GM04503 (cell line): ENCODE results near the gene RPLP2.

ENCODE experiments used
- DNase-seq: peaks from one replicate; pipeline ENCODE4 v3.0.0-alpha.2; 2012; ENCODE audit warnings: low read depth

The RPLP2 gene

GRCh38 chr11:836700-837099 is 26.9 kb downstream of the RPLP2 start:
- no peak for DNase-seq

GRCh38 chr11:837189-837989 is 27.6 kb downstream of the RPLP2 start:
- no peak for DNase-seq

GRCh38 chr11:837990-838307 is 28.2 kb downstream of the RPLP2 start:
- no peak for DNase-seq

- DNase-seq: no peak
Measured at GRCh38 chr11:838441-839279, 28.9 kb downstream of the RPLP2 start.

GRCh38 chr11:839280-839623 is 29.5 kb downstream of the RPLP2 start:
- no peak for DNase-seq

- DNase-seq: no peak
Measured at GRCh38 chr11:839875-840617, 30.3 kb downstream of the RPLP2 start.

- DNase-seq: no peak
Measured at GRCh38 chr11:841981-842369, 32.2 kb downstream of the RPLP2 start.

- DNase-seq: no peak
Measured at GRCh38 chr11:842370-843002, 32.7 kb downstream of the RPLP2 start, which contains the start of the genes POLR2L and TSPAN4. Gene POLR2L, minus strand, starts transcription at chr11:842529. Its CDS starts 21 bp downstream, at chr11:842508. Gene TSPAN4, plus strand, starts transcription at chr11:842852. Its CDS starts 7,453 bp downstream, at chr11:850305.

- no peak for DNase-seq
Measured at GRCh38 chr11:843086-843734, 33.4 kb downstream of the RPLP2 start.

- peak; percentile 92 for DNase-seq
Measured at GRCh38 chr11:843818-844692, 34.3 kb downstream of the RPLP2 start.

GRCh38 chr11:844693-845644 is 35.2 kb downstream of the RPLP2 start:
- peak; percentile 72 for DNase-seq

GRCh38 chr11:845872-846495 is 36.2 kb downstream of the RPLP2 start:
- no peak for DNase-seq

GRCh38 chr11:846496-847098 is 36.8 kb downstream of the RPLP2 start:
- DNase-seq: no peak

GRCh38 chr11:847876-848275 is 38.1 kb downstream of the RPLP2 start:
- no peak for DNase-seq

GRCh38 chr11:848380-848931 is 38.7 kb downstream of the RPLP2 start:
- no peak for DNase-seq

GRCh38 chr11:849104-849824 is 39.5 kb downstream of the RPLP2 start:
- DNase-seq: no peak

GRCh38 chr11:849951-850774 is 40.4 kb downstream of the RPLP2 start:
- DNase-seq: no peak
